Kidney epithelial cell (primary cell): ENCODE measurements around the gene SLC22A13. TPM values are rescaled to one million over a fixed set of nuclear protein-coding genes. Genes with fewer than 3 reads are reported as not detected.

Experiments used
- DNase-seq: peaks from one replicate; pipeline ENCODE4 v3.0.0-alpha.2; 2010; ENCODE audit warnings: low read depth
- H3K27me3 ChIP-seq: 2 replicates; pipeline ENCODE4 v1.6.0; 2011; ENCODE audit warnings: low read length; ENCODE audit not compliant: control insufficient read depth, insufficient read depth
- H3K36me3 ChIP-seq: 2 replicates; pipeline ENCODE4 v1.5.1; 2011; ENCODE audit warnings: low read length; ENCODE audit not compliant: control insufficient read depth, insufficient read depth
- H3K4me3 ChIP-seq: 2 replicates; pipeline ENCODE4 v1.5.1; 2011; ENCODE audit warnings: low read depth, mild to moderate bottlenecking, control low read depth, low read length
- CTCF ChIP-seq: IDR thresholded peaks from 2 replicates; pipeline ENCODE4 v1.5.1; 2011; ENCODE audit warnings: mild to moderate bottlenecking, moderate library complexity, low read length, control low read depth, inconsistent platforms; ENCODE audit not compliant: insufficient read depth, poor library complexity, severe bottlenecking
- total RNA-seq: library from RNA; depleted of rRNA; stranded (reverse); fragments of >200 nt; gene quantifications from 2 replicates; pipeline ENCODE4 v1.2.3, GENCODE V29; 2015

SLC22A13 gene
- total RNA-seq, 1 donor from 2014 or later, result not detected

DNA sequence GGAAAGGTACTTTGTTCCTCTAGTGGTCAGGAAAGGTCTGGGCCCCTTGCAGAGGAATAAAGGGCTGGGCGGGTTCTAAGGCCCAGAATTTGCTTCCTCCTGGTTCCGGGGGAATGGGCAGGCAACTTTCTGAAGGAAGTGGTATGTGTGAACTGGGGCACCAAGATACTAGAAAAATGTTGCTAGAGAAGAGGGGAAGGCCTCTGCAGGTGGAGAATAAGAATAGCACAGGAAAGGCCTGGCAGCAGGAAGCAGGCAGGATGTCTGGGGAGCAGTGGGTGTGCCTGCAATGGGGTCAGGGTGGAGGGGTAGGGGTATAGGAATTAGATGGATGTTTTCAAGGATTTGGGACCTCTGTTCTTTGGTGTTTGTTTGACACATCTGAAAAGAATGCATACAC, 2.0 kb downstream of the SLC22A13 start:
- DNase-seq, result no peak
- Histone ChIP-seq H3K36me3 (no peaks in the 10 kb centered on the region), H3K27me3 (no peaks in the 10 kb centered on the region), H3K4me3 (no peak overlapping the region)
- TF ChIP-seq CTCF, result no peak

DNA sequence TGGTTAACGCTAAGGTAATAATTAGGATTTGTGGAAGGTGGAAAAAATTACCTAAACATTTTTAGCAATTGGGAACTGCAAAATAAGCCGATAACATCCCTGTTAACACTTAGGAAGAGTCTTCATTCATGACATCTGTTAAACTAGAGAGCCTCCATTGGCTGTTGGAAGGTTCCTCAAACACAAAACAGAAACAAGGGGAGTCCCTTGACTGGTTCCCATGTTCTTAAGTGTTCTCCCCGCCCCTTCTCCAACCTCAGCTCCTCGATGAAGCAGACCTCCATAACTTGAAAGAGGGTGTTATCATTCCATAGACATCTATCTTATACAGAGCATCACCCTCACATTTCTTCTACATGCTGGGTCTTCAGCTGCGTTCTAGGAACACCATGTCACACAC, 2.5 kb downstream of the SLC22A13 start:
- H3K4me3 ChIP-seq, result no peak overlapping the region
- no peaks in the 10 kb centered on the region for H3K27me3 ChIP-seq
- TF ChIP-seq CTCF, result no peak
- DNase-seq, result no peak
- no peaks in the 10 kb centered on the region for H3K36me3 ChIP-seq

DNA sequence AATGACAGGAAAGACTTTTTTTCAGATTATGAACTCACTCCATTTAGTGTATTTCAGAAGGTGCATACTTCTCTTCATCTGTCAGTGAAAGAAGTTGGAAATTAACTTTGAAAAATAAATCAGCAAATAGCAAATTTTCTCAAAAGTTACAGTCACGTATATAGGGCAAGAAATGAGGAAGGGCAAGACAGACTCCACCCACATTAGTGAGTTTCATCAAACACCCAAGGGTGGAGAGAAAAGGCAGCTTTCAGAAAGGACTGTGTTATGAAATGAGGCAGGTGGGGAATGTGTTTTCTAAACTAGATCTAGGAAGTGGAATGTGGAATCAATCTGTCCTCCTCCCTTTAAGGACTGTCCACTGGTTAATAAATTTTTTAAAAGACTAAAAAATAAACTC, 2.9 kb downstream of the SLC22A13 start:
- H3K27me3 ChIP-seq, result no peaks in the 10 kb centered on the region
- H3K36me3 ChIP-seq, result no peaks in the 10 kb centered on the region
- no peak for TF ChIP-seq CTCF
- DNase-seq, result no peak
- no peak overlapping the region for H3K4me3 ChIP-seq

- Histone ChIP-seq H3K36me3 (no peaks in the 10 kb centered on the region), H3K4me3 (no peak overlapping the region), H3K27me3 (no peaks in the 10 kb centered on the region)
- no peak for TF ChIP-seq CTCF
- DNase-seq, result no peak
Measured at GRCh38 chr3:38270606-38271005, 5.0 kb downstream of the SLC22A13 start.

DNA sequence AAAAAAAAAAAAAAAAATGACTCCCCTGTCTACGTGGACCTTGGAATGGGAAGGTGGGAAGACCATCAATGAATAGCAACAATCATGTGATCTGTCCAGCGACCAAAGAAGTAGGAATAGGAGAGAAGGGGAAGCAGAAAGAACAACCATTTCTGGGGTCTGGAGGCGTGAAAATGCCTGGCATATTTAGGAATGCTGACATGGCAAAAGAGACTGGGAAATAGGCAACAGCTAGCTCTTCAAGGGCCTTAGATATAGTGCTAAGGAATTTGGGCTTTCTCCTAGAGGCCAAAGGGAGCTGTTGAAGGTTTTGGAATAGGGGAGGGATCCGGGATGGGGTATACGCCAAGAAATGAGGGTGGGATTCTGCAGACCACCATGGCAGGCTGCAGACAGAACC, 5.9 kb downstream of the SLC22A13 start:
- no peak overlapping the region for H3K4me3 ChIP-seq
- no peaks in the 10 kb centered on the region for H3K27me3 ChIP-seq
- no peaks in the 10 kb centered on the region for H3K36me3 ChIP-seq
- no peak for DNase-seq
- no peak for TF ChIP-seq CTCF

DNA sequence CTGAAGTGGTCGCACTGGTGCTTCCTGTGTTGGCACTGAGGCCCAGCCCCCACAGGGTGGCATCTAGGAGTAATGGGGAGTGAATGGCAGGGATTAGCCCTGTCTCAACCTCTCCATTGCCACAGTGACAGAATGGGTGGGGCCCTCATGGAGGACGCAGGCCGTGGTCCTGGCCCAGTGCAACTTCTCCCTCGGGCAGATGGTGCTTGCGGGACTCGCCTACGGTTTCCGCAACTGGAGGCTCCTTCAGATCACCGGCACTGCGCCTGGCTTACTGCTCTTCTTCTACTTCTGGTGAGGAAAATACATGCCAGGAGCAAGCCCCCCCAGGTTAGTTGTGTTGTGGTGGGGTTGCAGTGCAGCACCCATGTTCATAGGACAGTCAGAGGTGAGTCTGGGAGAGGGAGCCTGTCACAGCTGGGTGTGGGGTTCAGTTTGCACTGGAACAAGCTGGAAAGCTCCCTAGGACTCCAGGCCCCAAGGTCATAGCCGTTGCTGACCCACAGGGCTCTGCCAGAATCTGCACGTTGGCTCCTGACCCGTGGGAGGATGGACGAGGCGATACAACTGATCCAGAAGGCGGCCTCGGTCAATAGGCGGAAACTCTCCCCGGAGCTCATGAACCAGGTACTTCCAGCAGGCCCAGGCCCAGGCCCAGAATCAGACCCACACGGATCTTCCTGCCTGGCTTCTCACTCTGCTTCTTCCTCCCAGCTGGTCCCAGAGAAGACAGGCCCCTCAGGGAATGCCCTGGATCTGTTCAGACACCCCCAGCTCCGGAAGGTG, 9.4 kb downstream of the SLC22A13 start:
- DNase-seq, result no peak
- no peaks in the 10 kb centered on the region for H3K27me3 ChIP-seq
- no peak overlapping the region for H3K4me3 ChIP-seq
- TF ChIP-seq CTCF, result no peak
- no peaks in the 10 kb centered on the region for H3K36me3 ChIP-seq
